Tibial nerve (tissue), 4 donors: ENCODE results near the gene MRPL39. TPM values are rescaled to one million over a fixed set of nuclear protein-coding genes. Genes with fewer than 3 reads are reported as not detected.

Source experiments
- DNase-seq, 2 donors: peaks; one replicate each; pipeline ENCODE4 v3.0.0-alpha.2; 2019; ENCODE audit warnings: low spot score in 2 of 2
- H3K27ac ChIP-seq, 4 donors: fragments of 200-600 bp; sonication (generic) in 3 of 4; one replicate each; pipeline ENCODE4 v1.5.1; 2017 to 2019; ENCODE audit warnings: mild to moderate bottlenecking in 1 of 4
- H3K27me3 ChIP-seq, 2 donors: fragments of 200-600 bp; sonication (generic) in 1 of 2; one replicate each; pipeline versions ENCODE4 v1.5.1 to v1.6.0; 2017 to 2019
- H3K36me3 ChIP-seq, 3 donors: fragments of 200-600 bp; sonication (generic); one replicate each; pipeline ENCODE4 v1.5.1; 2018 to 2019
- H3K4me1 ChIP-seq, 4 donors: fragments of 200-600 bp; sonication (generic) in 3 of 4; one replicate each; pipeline ENCODE4 v1.5.1; 2017 to 2019
- H3K4me3 ChIP-seq, 4 donors: fragments of 200-600 bp; sonication (generic) in 3 of 4; one replicate each; pipeline ENCODE4 v1.5.1; 2017 to 2019; ENCODE audit warnings: mild to moderate bottlenecking in 1 of 4, moderate library complexity in 1 of 4
- H3K9me3 ChIP-seq, 4 donors: fragments of 200-600 bp; sonication (generic) in 3 of 4; one replicate each; pipeline ENCODE4 v1.5.1; 2017 to 2019
- EP300 ChIP-seq, 2 donors: sonication (generic); formaldehyde crosslinking; IDR thresholded peaks; one replicate each; pipeline ENCODE4 v1.6.1; 2017; ENCODE audit warnings: antibody characterized with exemption in 2 of 2, mild to moderate bottlenecking in 1 of 2
- POLR2A ChIP-seq, 2 donors: fragments of 450-650 bp; IDR thresholded peaks; one replicate each; pipeline ENCODE4 v1.6.1; 2017; ENCODE audit warnings: antibody characterized with exemption in 2 of 2, mild to moderate bottlenecking in 2 of 2, moderate library complexity in 2 of 2
- WGBS, 2 donors: methylation state at CpG; one replicate each; pipeline ENCODE4 v1.1.5; 2018; 5-methylcytosine and 5-hydroxymethylcytosine counted together
- total RNA-seq, 4 donors: library from RNA; depleted of rRNA; stranded (reverse); fragments of >200 nt; gene quantifications; one replicate each; pipeline ENCODE4 v1.1.0, GENCODE V29; 2016
- TF ChIP-seq, protein P1 (sequence below), 5 experiments: fragments of 200-600 bp in 3 of 5; fragments of 450-650 bp in 2 of 5; sonication (generic) in 3 of 5; IDR thresholded peaks; one replicate each; pipeline ENCODE4 v1.5.1; 2016 to 2019; ENCODE audit warnings: antibody characterized with exemption in 5 of 5, mild to moderate bottlenecking in 3 of 5, moderate library complexity in 2 of 5

The MRPL39 gene
- total RNA-seq, 4 donors from 2014 or later = 14.5 to 22.3 (median 18.4) TPM

DNA sequence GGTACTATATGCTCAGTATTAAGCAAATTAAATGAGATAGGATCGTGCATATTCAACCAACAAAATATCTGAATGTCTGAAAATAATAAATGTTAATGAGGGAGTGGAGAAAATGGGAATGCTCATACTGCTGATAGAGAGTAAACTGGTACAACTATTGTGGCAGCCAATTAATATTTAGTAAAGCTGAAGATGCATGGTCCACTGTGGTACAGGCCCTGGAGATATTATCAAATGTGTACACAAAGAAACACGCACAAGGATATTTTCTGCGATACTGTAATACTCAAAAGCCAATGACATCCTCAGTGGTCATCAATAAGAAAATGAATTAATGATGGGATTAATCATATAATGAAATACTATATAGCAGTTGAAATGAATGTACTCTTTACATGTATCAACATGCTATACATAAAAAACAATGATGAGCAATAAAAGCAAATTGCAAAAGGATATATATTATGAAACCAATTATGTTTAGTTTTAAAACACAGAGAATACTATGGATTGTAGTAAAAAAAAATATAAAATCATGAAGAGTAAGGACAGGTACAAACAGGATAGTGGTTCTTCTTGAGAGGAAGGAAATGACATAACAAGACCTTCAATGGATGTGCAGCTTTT, 25.0 kb downstream of the MRPL39 start:
- Histone ChIP-seq H3K4me1 (no peaks in the 10 kb centered on the region), H3K36me3 (peaks cover 0 to 54% (median 0%) of the 10 kb centered on the region in 3 donors), H3K4me3 (no peak overlapping the region), H3K9me3 (no peaks in the 10 kb centered on the region), H3K27me3 (no peaks in the 10 kb centered on the region), H3K27ac (no peak overlapping the region)
- 95 to 96% methylated on average over 3 of the region's 3 CpGs for WGBS, 2 donors
- no peak for DNase-seq
- no peak for TF ChIP-seq EP300 (IDR thresholded peaks at IDR 0.05)
- TF ChIP-seq, protein P1, sequence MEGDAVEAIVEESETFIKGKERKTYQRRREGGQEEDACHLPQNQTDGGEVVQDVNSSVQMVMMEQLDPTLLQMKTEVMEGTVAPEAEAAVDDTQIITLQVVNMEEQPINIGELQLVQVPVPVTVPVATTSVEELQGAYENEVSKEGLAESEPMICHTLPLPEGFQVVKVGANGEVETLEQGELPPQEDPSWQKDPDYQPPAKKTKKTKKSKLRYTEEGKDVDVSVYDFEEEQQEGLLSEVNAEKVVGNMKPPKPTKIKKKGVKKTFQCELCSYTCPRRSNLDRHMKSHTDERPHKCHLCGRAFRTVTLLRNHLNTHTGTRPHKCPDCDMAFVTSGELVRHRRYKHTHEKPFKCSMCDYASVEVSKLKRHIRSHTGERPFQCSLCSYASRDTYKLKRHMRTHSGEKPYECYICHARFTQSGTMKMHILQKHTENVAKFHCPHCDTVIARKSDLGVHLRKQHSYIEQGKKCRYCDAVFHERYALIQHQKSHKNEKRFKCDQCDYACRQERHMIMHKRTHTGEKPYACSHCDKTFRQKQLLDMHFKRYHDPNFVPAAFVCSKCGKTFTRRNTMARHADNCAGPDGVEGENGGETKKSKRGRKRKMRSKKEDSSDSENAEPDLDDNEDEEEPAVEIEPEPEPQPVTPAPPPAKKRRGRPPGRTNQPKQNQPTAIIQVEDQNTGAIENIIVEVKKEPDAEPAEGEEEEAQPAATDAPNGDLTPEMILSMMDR (IDR thresholded peaks at IDR 0.05) = no peak

DNA sequence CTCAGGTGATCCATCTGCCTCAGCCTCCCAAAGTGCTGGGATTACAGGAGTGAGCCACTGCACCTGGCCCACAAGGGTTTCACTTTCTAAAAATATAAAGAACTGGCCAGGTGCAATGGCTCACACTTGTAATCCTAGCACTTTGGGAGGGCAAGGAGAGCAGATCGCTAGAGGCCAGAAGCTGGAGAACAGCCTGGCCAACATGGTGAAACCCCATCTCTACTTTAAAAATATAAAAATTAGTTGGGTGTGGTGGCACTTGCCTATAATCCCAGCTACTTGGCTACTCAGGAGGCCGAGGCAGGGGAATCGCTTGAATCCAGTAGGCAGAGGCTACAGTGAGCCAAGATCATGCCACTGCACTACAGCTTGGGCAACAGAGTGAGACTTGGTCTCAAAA, 25.7 kb downstream of the MRPL39 start:
- no peaks in the 10 kb centered on the region for H3K27me3 ChIP-seq
- no peak for DNase-seq
- no peak overlapping the region for H3K4me3 ChIP-seq
- H3K9me3 ChIP-seq = no peaks in the 10 kb centered on the region
- peaks cover 0 to 52% (median 0%) of the 10 kb centered on the region in 3 donors for H3K36me3 ChIP-seq
- no peak overlapping the region for H3K27ac ChIP-seq
- no peak for TF ChIP-seq EP300 (IDR thresholded peaks at IDR 0.05)
- no peak for TF ChIP-seq POLR2A (IDR thresholded peaks at IDR 0.05)
- TF ChIP-seq, protein P1 (IDR thresholded peaks at IDR 0.05) = no peak
- WGBS, 2 donors = 95 to 100% methylated on average over 3 of the region's 3 CpGs
- no peaks in the 10 kb centered on the region for H3K4me1 ChIP-seq

DNA sequence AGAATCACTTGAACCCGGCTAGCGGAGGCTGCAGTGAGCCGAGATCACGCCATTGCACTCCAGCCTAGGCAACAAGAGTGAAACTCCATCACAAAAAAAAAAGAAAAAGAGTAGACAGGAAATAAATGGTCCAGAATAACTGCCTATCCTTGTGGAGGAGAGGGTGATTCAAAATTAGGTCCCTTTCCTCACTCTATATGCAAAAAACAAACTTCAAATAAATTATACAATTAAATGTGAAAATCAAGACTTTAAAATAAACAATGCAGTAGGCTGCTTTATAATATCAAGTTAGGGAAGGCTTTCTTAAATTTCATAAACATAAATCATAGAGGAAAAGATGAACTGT, 26.4 kb downstream of the MRPL39 start:
- 95 to 96% methylated on average over 4 of the region's 4 CpGs for WGBS, 2 donors
- no peak overlapping the region for H3K27ac ChIP-seq

DNA sequence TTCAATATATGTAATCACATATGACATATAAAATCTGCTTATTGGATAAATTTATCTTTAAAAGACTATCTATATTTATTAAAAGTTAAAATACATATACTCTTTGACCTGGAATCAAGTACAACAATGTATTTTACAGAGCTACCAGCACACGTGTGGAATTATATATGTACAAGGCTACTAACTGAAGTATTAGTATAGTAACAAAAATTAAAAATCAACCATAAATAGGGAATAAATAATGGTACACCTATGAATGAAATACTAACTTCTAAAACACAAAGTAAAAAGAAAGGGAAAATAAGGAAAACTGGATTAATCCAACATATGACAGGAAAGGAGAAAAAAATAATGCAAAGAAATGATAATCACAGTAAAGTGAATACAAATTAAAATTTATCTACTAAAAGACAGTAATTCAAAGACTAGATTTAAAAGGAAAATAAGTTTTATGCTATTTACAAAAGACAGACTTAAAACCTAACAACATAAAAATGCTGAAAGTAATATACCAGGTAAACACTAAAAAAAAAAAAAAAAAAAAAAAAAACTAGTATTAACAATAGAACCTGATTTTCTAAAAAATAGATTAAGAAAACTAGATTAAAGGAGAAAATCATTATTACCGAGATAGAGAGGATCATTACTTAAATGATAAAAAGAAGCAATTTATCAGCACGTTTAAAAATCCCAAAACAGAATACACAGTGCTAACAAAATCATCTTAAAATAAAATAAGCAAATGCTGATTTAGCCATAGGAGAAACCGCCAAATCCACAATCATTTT, 27.9 kb downstream of the MRPL39 start:
- H3K4me1 ChIP-seq = peaks cover 0 to 9% (median 0%) of the 10 kb centered on the region in 4 donors
- H3K27ac ChIP-seq = no peak overlapping the region
- no peak for TF ChIP-seq POLR2A (IDR thresholded peaks at IDR 0.05)
- no peak for TF ChIP-seq EP300 (IDR thresholded peaks at IDR 0.05)
- TF ChIP-seq, protein P1 (IDR thresholded peaks at IDR 0.05) = no peak
- no peaks in the 10 kb centered on the region for H3K27me3 ChIP-seq
- peaks cover 0 to 43% (median 0%) of the 10 kb centered on the region in 3 donors for H3K36me3 ChIP-seq
- no peak for DNase-seq
- H3K4me3 ChIP-seq = no peak overlapping the region
- H3K9me3 ChIP-seq = no peaks in the 10 kb centered on the region
- 72% methylated on average over 4 of the region's 4 CpGs for WGBS, 2 donors

More for the DNA sequence above, 26.4 kb downstream of the MRPL39 start:
- TF ChIP-seq POLR2A (IDR thresholded peaks at IDR 0.05) = no peak
- TF ChIP-seq EP300 (IDR thresholded peaks at IDR 0.05) = no peak
- TF ChIP-seq, protein P1 (IDR thresholded peaks at IDR 0.05) = no peak
- no peak for DNase-seq
- Histone ChIP-seq H3K4me1 (peaks cover 0 to 3% (median 0%) of the 10 kb centered on the region in 4 donors), H3K9me3 (no peaks in the 10 kb centered on the region), H3K27me3 (no peaks in the 10 kb centered on the region), H3K36me3 (peaks cover 0 to 50% (median 0%) of the 10 kb centered on the region in 3 donors), H3K4me3 (no peak overlapping the region)
